NCI-H69 (cell line): ENCODE measurements around the gene NEK1.

ENCODE experiments used
- DNase-seq: peaks from one replicate; lab custom pipeline; 2025; lab: John Stamatoyannopoulos, UW

The NEK1 gene

GRCh38 chr4:169366821-169367220 lies 245.6 kb downstream of the NEK1 start:
- DNase-seq: no peak

- DNase-seq: no peak
These were observed 249.8 kb downstream of the NEK1 start for GRCh38 chr4:169362607-169363006.

DNA sequence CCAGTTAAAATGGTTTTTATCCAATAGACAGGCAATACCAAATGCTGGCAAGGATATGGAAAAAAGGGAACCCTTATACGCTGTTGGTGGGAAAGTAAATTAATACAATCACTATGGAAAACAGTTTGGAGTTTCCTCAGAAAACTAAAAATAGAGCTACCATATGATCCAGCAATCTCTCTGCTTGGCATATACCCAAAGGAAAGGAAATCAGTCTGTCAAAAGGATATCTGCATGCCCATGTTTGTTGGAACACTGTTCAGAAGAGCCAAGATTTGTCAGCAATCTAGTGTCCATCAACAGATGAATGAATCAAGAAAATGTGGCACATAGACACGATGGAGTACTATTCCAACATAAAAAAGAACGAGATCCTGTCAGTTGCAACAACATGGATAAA lies 250.6 kb downstream of the NEK1 start:
- DNase-seq: no peak

DNA sequence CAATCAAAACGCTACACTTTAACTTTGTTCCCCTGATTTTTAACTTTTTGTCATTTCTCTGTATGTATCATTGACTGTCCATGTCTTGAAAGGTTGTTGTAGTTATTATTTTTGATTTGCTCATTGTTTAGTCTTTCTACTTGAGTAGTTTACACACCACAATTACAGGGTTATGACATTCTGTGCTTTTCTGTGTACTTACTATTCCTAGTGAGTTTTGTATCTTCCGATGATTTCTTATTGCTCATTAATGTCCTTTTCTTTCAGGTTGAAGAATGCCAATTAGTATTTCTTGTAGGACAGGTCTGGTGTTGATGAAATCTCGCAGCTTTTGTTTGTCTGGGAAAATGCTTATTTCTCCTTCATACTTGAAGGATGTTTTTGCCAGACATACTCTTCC lies 252.4 kb downstream of the NEK1 start:
- DNase-seq: no peak

DNA sequence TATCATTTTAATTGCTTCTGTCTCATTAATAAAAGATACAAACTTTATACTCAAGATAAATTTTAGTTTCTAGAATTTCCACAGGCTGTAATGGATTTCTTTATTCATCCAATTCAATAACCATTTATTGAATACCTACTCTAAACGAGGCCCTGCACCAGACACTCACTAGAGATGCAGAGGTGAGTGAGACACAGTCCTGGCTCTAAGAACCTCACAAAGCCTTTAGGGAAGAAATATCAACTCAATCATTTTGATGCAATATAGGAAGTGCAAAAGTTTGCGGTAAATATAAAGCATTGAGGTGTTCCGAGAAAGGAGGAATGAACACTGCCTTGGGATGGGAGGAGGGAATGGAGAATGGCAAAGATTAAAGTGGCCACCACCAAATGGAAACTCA lies 260.0 kb downstream of the NEK1 start:
- DNase-seq: no peak

GRCh38 chr4:169351872-169352271 lies 260.5 kb downstream of the NEK1 start:
- DNase-seq: no peak

DNA sequence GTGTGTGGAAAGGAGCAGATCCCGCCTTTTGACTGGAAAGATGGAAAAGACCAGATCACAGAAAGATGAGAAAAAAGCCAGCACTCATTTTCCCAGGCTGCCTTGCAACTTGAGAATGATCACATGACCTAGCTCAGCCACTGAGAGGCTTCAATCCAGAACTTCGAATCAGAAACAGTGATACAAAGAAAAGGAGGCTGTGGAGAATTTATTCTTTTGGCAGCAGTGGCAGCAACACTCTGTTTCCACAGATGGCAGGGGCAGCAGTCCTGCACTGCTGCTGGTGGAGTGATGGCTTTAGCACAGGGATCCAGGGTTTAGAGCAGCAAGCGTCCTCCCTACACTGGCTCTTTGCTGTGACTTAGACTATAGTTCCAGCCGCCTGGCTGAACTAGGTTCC lies 263.8 kb downstream of the NEK1 start:
- DNase-seq: no peak

DNA sequence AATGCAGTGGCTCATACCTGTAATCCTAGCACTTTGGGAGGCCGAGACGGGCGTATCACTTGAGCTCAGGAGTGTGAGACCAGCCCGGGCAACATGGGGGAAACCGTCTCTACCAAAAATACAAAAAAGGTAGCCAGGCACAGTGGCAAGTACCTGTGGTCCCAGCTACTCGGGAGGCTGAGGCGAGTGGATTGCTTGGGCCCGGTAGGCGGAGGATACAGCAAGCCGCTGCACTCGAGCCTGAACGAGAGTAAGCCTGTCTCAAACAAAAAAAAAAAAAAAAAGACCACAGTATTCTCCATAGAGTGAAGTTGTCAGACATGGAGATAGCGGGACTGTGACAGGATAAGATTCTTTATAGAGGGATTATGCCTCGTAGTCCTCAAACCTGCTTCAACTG lies 265.5 kb downstream of the NEK1 start:
- no peak for DNase-seq

- peak; percentile 65 for DNase-seq
These were observed 267.1 kb downstream of the NEK1 start for GRCh38 chr4:169345316-169345721.
